GM13977 (cell line): ENCODE data around the gene GPC5.
"Not testable (repeated sequence)": the region's sequence is repeated elsewhere in the genome, so short reads cannot be mapped to it uniquely, and the experiment has no call there.

Experiments used
- DNase-seq: peaks from one replicate; pipeline ENCODE4 v3.0.0; 2012; ENCODE audit warnings: low spot score
- in situ Hi-C: fragments of 300-500 bp; cut with MboI; formaldehyde crosslinking; loops from one replicate; pipeline ENCODE4 v1.12.0; 2022; ENCODE audit warnings: low sequenced_read_pairs, low pct_unique_long_range_greater_than_20kb, mixed read lengths, inconsistent platforms; ENCODE audit not compliant: unreplicated experiment
- TF ChIP-seq, protein P1 (sequence below): IDR thresholded peaks from 2 replicates; pipeline ENCODE4 v1.5.1; 2012; ENCODE audit warnings: mild to moderate bottlenecking, control low read depth; ENCODE audit not compliant: insufficient read depth; ENCODE audit errors: extremely low read depth, missing control alignments

The GPC5 gene

DNA sequence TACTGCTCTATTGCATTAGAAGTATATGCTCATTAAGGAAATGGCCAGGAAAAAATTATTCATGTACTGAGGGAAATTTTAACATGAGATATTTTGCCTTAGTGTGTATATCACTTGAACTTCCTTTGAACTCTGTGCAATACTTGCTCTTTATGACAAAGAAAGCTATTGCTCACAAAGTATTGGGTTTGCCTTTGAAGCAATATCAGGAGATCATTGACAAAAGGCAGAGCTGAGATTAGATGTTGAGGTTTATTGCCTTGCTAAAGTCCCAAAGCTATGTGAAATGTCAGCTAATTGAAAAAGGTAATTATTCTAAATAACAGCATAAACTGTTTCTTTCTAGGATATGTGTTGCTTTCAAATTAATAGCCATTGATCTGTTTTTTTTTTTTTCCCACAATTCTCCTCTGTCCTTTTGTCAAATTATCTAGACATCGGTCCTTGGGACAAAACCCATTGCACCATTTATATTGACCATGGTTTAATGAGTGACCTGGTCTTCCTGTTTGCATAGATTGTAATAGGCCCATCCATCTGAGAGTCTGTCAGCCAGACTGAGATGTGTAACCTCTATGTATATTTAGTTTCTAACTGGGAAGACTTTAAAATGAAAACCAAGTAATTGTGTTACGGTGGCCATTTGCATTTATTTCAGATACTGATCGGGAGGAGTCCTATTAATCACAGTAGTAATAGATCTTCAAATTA lies 1075.5 kb downstream of the GPC5 start:
- in situ Hi-C loops = no loop called here
- no peak for DNase-seq

DNA sequence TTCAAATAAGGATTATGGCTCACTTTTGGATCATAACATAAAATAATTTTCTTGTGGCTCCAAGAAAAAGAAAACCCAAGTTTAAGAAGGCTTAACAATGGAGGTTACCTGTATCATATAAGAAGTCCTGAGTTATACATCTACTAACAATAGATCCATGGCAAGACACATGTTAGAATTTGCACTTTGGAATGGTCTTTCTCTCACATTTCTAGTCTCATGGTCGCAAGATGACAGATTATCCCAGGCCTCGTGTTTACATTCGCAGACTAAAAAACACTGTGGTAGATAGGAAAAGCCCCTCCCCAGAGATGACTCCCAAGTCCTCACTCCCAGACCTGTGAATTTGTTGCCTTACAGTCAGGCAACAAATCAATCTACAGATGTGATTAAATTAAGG lies 1082.0 kb downstream of the GPC5 start:
- in situ Hi-C loops = no loop called here
- DNase-seq = no peak
- TF ChIP-seq, protein P1, sequence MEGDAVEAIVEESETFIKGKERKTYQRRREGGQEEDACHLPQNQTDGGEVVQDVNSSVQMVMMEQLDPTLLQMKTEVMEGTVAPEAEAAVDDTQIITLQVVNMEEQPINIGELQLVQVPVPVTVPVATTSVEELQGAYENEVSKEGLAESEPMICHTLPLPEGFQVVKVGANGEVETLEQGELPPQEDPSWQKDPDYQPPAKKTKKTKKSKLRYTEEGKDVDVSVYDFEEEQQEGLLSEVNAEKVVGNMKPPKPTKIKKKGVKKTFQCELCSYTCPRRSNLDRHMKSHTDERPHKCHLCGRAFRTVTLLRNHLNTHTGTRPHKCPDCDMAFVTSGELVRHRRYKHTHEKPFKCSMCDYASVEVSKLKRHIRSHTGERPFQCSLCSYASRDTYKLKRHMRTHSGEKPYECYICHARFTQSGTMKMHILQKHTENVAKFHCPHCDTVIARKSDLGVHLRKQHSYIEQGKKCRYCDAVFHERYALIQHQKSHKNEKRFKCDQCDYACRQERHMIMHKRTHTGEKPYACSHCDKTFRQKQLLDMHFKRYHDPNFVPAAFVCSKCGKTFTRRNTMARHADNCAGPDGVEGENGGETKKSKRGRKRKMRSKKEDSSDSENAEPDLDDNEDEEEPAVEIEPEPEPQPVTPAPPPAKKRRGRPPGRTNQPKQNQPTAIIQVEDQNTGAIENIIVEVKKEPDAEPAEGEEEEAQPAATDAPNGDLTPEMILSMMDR = no peak

More for the DNA sequence above, 1075.5 kb downstream of the GPC5 start:
- TF ChIP-seq, protein P1 = no peak

DNA sequence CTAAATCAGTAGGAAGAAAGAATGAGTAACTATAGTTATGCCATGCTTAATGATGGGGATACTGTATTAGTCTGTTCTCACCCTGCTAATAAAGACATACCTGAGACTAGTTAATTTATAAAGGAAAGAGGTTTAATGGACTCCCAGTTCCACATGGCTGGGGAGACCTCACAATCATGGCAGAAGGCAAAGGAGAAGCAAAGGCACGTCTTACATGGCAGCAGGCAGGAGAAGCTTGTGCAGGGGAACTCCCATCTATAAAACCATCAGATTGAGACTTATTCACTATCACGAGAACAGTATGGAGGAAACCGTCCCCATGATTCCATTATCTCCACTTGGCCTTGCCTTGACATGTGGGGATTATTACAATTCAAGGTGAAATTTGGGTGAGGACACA lies 1084.4 kb downstream of the GPC5 start:
- DNase-seq, in situ Hi-C loops: not testable (repeated sequence)

DNA sequence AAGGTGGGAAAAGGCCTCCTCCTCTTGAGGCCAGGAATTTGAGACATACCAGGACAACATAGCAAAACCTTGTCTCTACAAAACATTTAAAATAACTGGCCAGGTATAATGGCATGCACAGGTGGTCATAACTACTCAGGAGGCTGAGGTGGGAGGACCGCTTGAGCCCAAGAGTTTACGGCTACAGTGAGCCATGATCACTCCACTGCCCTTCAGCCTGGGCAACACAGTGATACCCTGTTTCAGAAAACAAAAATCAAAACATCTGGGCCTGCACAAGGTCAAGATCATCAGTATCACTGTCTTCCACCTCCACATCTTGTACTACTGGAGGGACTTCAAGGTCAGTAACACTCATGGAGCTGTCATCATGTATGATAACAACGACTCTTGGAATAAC lies 1085.5 kb downstream of the GPC5 start:
- TF ChIP-seq, protein P1 = no peak
- DNase-seq = no peak
- in situ Hi-C loops = no loop called here

DNA sequence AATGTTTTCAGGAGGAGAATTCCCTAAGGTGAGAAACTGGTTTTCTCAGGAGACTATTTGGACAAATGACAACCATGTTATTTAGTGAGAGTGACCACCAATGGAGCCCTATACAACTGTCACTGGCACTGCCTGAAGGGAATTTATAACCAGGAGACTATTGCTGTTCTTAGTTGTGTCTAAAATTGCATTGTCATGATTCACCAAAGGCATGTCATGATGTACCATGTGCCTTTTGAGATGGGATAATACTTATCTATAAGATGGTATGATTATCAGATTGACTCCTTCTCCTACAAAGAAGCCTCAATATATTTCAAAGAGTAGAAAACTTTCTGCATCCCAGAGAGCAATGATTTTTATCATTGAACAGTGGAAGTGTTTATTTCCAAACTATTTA lies 1088.8 kb downstream of the GPC5 start:
- in situ Hi-C loops = no loop called here
- no peak for DNase-seq
- TF ChIP-seq, protein P1 = no peak

DNA sequence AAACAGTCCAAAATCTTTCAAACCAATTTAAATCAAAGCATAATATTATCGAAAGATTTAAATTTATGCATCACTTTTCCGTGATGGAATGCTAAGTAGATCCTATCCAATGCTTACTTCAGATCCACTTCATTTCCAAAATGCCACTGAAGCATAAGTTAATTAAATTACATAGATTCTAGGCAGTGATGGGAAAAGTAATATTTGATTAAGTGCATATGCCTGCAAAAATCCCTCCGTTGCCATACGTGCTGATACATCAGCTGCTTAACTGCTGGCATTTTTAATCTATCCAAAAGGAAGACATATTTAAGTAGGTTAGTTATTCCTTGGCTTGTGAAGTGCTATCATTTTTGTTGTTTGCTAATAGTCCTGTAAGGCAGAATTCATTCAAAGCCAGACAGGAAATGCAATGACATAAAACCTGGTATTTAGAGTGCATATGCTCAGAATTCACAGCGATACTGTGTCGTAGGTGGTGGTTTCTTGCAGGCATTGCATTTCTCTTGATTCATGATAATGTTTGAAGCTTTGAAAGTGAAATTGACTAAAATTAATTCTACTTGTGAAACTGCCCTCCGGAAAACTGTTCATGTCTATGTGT lies 1089.9 kb downstream of the GPC5 start:
- no peak for DNase-seq
- TF ChIP-seq, protein P1 = no peak
- in situ Hi-C loops = no loop called here

DNA sequence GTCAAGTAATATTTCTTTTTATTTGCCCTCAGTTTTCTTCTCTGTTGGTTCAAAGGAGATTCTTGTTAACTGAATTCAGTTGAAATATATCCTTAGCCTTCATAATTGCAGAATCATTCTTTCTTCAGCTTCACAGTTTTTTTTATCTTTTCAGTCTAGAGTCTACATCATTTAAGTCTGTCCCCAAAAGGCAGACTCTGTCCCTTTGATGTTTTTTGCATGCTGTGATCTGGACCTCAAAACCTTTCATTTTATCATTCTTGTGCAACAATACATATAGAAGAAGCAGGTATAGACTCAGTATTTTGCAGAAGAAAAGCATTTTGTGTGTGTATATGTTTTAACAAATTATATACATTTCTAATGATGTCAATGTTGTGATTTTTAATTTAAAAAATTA lies 1093.4 kb downstream of the GPC5 start:
- no peak for DNase-seq
- in situ Hi-C loops = no loop called here
- TF ChIP-seq, protein P1 = no peak
